ENCODE data around the gene KCNK4. TPM values are rescaled to one million over a fixed set of nuclear protein-coding genes. Genes with fewer than 3 reads are reported as not detected.
A peak's percentile ranks its signal among the peaks of the same experiment; 100 is the strongest.

The KCNK4 gene
- polyA plus RNA-seq, 3 donors, result not detected

DNA sequence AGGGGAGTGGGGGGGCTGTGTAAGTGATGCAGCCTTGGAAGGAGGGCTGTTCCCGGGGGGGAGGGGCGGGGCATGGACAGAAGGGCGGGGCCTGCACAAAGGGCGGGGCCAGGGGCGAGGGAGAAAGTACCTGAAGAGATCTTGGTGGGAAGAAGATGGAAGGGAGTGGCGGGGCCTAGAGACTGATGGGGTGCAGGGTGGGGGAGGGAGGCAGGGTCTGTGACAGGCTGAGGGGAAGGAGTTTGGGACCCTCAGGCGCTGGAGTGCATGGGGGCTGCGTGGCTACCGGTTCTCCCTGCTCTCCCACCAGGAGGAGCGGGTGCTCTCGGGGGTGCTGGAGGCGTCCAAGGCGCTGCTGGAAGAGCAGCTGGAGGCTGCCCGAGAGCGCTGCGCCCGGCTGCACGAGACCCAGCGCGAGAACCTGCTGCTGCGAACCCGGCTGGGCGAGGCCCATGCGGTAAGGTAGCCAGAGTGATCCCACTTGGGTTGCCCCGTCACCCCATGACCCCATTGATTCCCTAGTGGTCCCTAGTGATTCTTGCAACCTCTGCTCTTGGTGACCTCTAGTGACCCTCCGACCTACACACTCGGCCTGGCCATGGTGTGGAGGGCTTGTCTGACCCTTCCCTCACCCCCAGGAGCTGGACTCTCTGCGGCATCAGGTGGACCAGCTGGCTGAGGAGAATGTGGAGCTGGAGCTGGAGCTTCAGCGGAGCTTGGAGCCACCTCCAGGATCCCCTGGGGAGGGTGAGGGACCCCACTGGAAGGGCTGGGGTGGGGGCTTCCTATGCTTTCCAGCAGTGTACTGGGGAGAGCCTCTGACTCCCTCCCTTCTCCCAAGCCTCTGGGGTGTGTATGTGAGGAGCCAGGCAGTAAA is 52.0 kb downstream of the KCNK4 start:
- peak overlapping the region; percentile 55 to 82 for H3K4me3 Mint-ChIP-seq
- H3K27ac ChIP-seq (ENCODE audit: low read depth in 1 of 2, low read length in 2 of 2), result no peak overlapping the region
- H3K4me3 ChIP-seq (replicated peaks in 1 of 3; ENCODE audit: low read depth in 2 of 3, low read length in 3 of 3), result peak overlapping the region in 1 of 3 experiments; percentile 93
- no peaks in the 10 kb centered on the region for H3K9me3 ChIP-seq (replicated peaks in 1 of 2; ENCODE audit: control insufficient read depth in 1 of 2, insufficient read depth in 1 of 2, low read length in 2 of 2)
- H3K4me2 ChIP-seq (replicated peaks; ENCODE audit: extremely low read depth, low read length, poor library complexity, severe bottlenecking), result peak overlapping the region; percentile 87
- H3K79me2 ChIP-seq (ENCODE audit: insufficient read depth, low read length), result peaks cover 46% of the 10 kb centered on the region
- peak overlapping the region; percentile 27 for H2AFZ ChIP-seq (ENCODE audit: insufficient read depth, low read depth, low read length, poor library complexity, severe bottlenecking)
- H3K4me1 Mint-ChIP-seq, result peaks cover 52% of the 10 kb centered on the region
- no peaks in the 10 kb centered on the region for H3K27me3 ChIP-seq (ENCODE audit: control insufficient read depth in 2 of 2, insufficient read depth in 2 of 2, low read length in 2 of 2)
- peaks cover 37 to 45% of the 10 kb centered on the region in 2 donors for H3K36me3 ChIP-seq (replicated peaks in 1 of 2; ENCODE audit: control insufficient read depth in 1 of 2, insufficient read depth in 2 of 2, low read length in 2 of 2)
- H3K36me3 Mint-ChIP-seq, result peaks cover 31 to 57% of the 10 kb centered on the region in 2 donors
- no peak overlapping the region for H3K9ac ChIP-seq (ENCODE audit: insufficient read depth, low read length, poor library complexity, severe bottlenecking)
- H3K27ac Mint-ChIP-seq, result peak overlapping the region in 5 of 7 donors; percentile 25 to 75 (median 56)
- TF ChIP-seq, protein P1, sequence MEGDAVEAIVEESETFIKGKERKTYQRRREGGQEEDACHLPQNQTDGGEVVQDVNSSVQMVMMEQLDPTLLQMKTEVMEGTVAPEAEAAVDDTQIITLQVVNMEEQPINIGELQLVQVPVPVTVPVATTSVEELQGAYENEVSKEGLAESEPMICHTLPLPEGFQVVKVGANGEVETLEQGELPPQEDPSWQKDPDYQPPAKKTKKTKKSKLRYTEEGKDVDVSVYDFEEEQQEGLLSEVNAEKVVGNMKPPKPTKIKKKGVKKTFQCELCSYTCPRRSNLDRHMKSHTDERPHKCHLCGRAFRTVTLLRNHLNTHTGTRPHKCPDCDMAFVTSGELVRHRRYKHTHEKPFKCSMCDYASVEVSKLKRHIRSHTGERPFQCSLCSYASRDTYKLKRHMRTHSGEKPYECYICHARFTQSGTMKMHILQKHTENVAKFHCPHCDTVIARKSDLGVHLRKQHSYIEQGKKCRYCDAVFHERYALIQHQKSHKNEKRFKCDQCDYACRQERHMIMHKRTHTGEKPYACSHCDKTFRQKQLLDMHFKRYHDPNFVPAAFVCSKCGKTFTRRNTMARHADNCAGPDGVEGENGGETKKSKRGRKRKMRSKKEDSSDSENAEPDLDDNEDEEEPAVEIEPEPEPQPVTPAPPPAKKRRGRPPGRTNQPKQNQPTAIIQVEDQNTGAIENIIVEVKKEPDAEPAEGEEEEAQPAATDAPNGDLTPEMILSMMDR (IDR thresholded peaks at IDR 0.05), result no peak
- H4K20me1 ChIP-seq (ENCODE audit: insufficient read depth, low read length), result peaks cover 70% of the 10 kb centered on the region
- DNase-seq, result no peak
- 94% methylated on average over 19 of the region's 29 CpGs for WGBS (ENCODE audit: insufficient coverage)
- H3K27me3 Mint-ChIP-seq (ENCODE audit: low read depth in 3 of 3), result no peaks in the 10 kb centered on the region
- intact Hi-C loops (cut with micrococcal nuclease), result loop anchor here in 1 of 2 donors (5.0 kb wide), 1 partner anchor 36 kb away; the partner anchor contains the start of gene ESRRA
- peaks cover 36 to 55% of the 10 kb centered on the region in 2 donors for H3K4me1 ChIP-seq (ENCODE audit: control insufficient read depth in 1 of 2, insufficient read depth in 2 of 2, low read length in 2 of 2)
- H3K9me3 Mint-ChIP-seq, result no peaks in the 10 kb centered on the region

DNA sequence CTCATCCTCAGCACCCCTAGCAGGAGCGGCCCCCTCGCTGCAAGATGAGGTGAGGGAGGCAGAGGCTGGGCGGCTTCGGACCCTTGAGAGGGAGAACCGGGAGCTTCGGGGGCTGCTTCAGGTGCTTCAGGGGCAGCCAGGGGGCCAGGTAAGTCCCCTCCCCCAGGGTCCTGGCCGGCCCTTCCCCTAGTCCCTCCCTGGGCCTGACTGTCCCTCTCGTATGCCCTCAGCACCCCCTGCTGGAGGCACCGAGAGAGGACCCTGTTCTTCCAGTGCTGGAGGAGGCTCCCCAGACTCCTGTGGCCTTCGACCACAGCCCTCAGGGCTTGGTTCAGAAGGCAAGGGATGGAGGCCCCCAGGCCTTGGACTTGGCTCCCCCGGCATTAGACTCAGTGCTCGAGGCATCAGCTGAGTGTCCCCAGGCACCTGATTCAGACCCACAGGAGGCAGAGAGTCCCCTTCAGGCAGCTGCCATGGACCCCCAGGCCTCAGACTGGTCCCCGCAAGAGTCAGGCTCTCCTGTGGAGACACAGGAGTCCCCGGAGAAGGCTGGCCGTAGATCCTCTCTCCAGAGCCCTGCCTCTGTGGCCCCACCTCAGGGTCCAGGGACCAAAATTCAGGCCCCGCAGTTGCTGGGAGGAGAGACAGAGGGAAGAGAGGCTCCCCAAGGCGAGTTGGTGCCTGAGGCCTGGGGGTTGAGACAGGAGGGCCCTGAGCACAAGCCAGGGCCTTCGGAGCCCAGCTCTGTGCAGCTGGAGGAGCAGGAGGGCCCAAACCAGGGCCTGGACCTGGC is 52.9 kb downstream of the KCNK4 start:
- Mint-ChIP-seq H3K4me3 (no peak overlapping the region), H3K4me1 (peaks cover 50% of the 10 kb centered on the region), H3K9me3 (peaks cover 0 to 1% (median 0%) of the 10 kb centered on the region in 7 donors), H3K27ac (no peak overlapping the region), H3K27me3 (ENCODE audit: low read depth in 3 of 3) (no peaks in the 10 kb centered on the region), H3K36me3 (peaks cover 32 to 64% of the 10 kb centered on the region in 2 donors)
- TF ChIP-seq, protein P1 (IDR thresholded peaks at IDR 0.05), result peak; percentile 22
- Histone ChIP-seq H3K4me1 (ENCODE audit: control insufficient read depth in 1 of 2, insufficient read depth in 2 of 2, low read length in 2 of 2) (peaks cover 35 to 51% of the 10 kb centered on the region in 2 donors), H3K79me2 (ENCODE audit: insufficient read depth, low read length) (peaks cover 46% of the 10 kb centered on the region), H3K27me3 (ENCODE audit: control insufficient read depth in 2 of 2, insufficient read depth in 2 of 2, low read length in 2 of 2) (no peaks in the 10 kb centered on the region), H3K9ac (ENCODE audit: insufficient read depth, low read length, poor library complexity, severe bottlenecking) (no peak overlapping the region), H3K36me3 (replicated peaks in 1 of 2; ENCODE audit: control insufficient read depth in 1 of 2, insufficient read depth in 2 of 2, low read length in 2 of 2) (peaks cover 46 to 53% of the 10 kb centered on the region in 2 donors), H3K9me3 (replicated peaks in 1 of 2; ENCODE audit: control insufficient read depth in 1 of 2, insufficient read depth in 1 of 2, low read length in 2 of 2) (no peaks in the 10 kb centered on the region), H3K27ac (ENCODE audit: low read depth in 1 of 2, low read length in 2 of 2) (no peak overlapping the region), H4K20me1 (ENCODE audit: insufficient read depth, low read length) (peaks cover 78% of the 10 kb centered on the region), H3K4me3 (replicated peaks in 1 of 3; ENCODE audit: low read depth in 2 of 3, low read length in 3 of 3) (no peak overlapping the region), H3K4me2 (replicated peaks; ENCODE audit: extremely low read depth, low read length, poor library complexity, severe bottlenecking) (no peak overlapping the region), H2AFZ (ENCODE audit: insufficient read depth, low read depth, low read length, poor library complexity, severe bottlenecking) (no peak overlapping the region)
- WGBS (ENCODE audit: insufficient coverage), result 94% methylated on average over 18 of the region's 18 CpGs
- intact Hi-C loops (cut with micrococcal nuclease), result loop anchor here in 1 of 2 donors (5.0 kb wide), 1 partner anchor 37 kb away; the partner anchor contains the start of gene ESRRA
- no peak for DNase-seq
